ENCODE measurements around the gene AMBRA1.
"Not testable (repeated sequence)": the region's sequence is repeated elsewhere in the genome, so short reads cannot be mapped to it uniquely, and the experiment has no call there.

The AMBRA1 gene

GRCh38 chr11:46378811-46379481 lies 214.9 kb downstream of the AMBRA1 start:
- FAIRE-seq = no peak

GRCh38 chr11:46378296-46378695 lies 215.5 kb downstream of the AMBRA1 start:
- FAIRE-seq = no peak

GRCh38 chr11:46377831-46378230 lies 216.0 kb downstream of the AMBRA1 start:
- no peak for FAIRE-seq

GRCh38 chr11:46377290-46377689 lies 216.5 kb downstream of the AMBRA1 start:
- no peak for FAIRE-seq

GRCh38 chr11:46376258-46377050 lies 217.4 kb downstream of the AMBRA1 start:
- no peak for FAIRE-seq

- no peak for FAIRE-seq
Observed at GRCh38 chr11:46375392-46376101, 218.3 kb downstream of the AMBRA1 start.

GRCh38 chr11:46374815-46375214 lies 219.0 kb downstream of the AMBRA1 start:
- FAIRE-seq = no peak

GRCh38 chr11:46373787-46374740 lies 219.8 kb downstream of the AMBRA1 start:
- no peak for FAIRE-seq

GRCh38 chr11:46372501-46372900 lies 221.3 kb downstream of the AMBRA1 start:
- not testable (repeated sequence) for FAIRE-seq

GRCh38 chr11:46372086-46372485 lies 221.7 kb downstream of the AMBRA1 start:
- no peak for FAIRE-seq

GRCh38 chr11:46371262-46371661 lies 222.6 kb downstream of the AMBRA1 start:
- FAIRE-seq = not testable (repeated sequence)

GRCh38 chr11:46370253-46370652 lies 223.6 kb downstream of the AMBRA1 start:
- FAIRE-seq = no peak

- no peak for FAIRE-seq
Observed at GRCh38 chr11:46369458-46370152, 224.2 kb downstream of the AMBRA1 start.

GRCh38 chr11:46367916-46368267 lies 225.9 kb downstream of the AMBRA1 start:
- FAIRE-seq = no peak

- FAIRE-seq = no peak
Observed at GRCh38 chr11:46367244-46367915, 226.4 kb downstream of the AMBRA1 start.

- no peak for FAIRE-seq
Observed at GRCh38 chr11:46366661-46367161, 227.1 kb downstream of the AMBRA1 start.

- FAIRE-seq = no peak
Observed at GRCh38 chr11:46366260-46366659, 227.6 kb downstream of the AMBRA1 start.

- no peak for FAIRE-seq
Observed at GRCh38 chr11:46364791-46365190, 229.0 kb downstream of the AMBRA1 start.

GRCh38 chr11:46364056-46364455 lies 229.8 kb downstream of the AMBRA1 start:
- no peak for FAIRE-seq

- FAIRE-seq = no peak
Observed at GRCh38 chr11:46363455-46364005, 230.3 kb downstream of the AMBRA1 start.

GRCh38 chr11:46363031-46363407 lies 230.8 kb downstream of the AMBRA1 start:
- no peak for FAIRE-seq
